HCT116 (cell line): ENCODE results near the gene NTSR2. TPM values are rescaled to one million over a fixed set of nuclear protein-coding genes. Genes with fewer than 3 reads are reported as not detected.

Source experiments
- ATAC-seq: fragments of 200-7000 bp; cut with Tn5 transposase; 2 replicates; pipeline ENCODE4 v1.9.1; 2020; ENCODE audit warnings: mild to moderate bottlenecking, moderate library complexity
- BruUV-seq: library from RNA; stranded (reverse); fragments of 400-500 nt; replicated peaks from 2 replicates; lab custom pipeline; 2021; lab: Mats Ljungman, UMichigan
- CTCF ChIA-PET: fragments of 300-600 bp; sonication (Branson Sonifier 250); formaldehyde crosslinking; loops from one replicate; lab custom pipeline; 2021; ENCODE audit warnings: antibody characterized with exemption; lab: Charles Lee
- POLR2A ChIA-PET: fragments of 300-600, 350-600 bp; sonication (Branson Sonifier 250); formaldehyde crosslinking; loops from one replicate; lab custom pipeline; 2021; ENCODE audit warnings: antibody characterized with exemption; lab: Charles Lee
- RAD21 ChIA-PET, 2 experiments: fragments of 300-600 bp; sonication (Branson Sonifier 250); formaldehyde crosslinking; loops; one replicate each; lab custom pipeline; 2023; ENCODE audit warnings: low total read pairs in 2 of 2; ENCODE audit not compliant: uncharacterized antibody in 2 of 2, unreplicated experiment in 2 of 2, low non-redundant PET in 1 of 2; lab: Charles Lee
- DNase-seq: peaks from one replicate; pipeline ENCODE4 v3.0.0-alpha.2; 2010; ENCODE audit warnings: low read depth, low spot score
- H2AFZ ChIP-seq: fragments of 200-600 bp; shearing (Covaris generic), sonication (generic); 2 replicates; pipeline ENCODE4 v1.6.1; 2017; ENCODE audit warnings: low read depth, mixed run types, mixed read lengths, antibody characterized with exemption, low read length; ENCODE audit not compliant: poor library complexity, severe bottlenecking
- H3K27ac ChIP-seq: 2 replicates; pipeline ENCODE4 v1.5.1; 2012; ENCODE audit warnings: low read depth, low read length
- H3K27me3 ChIP-seq: fragments of 200-600 bp; sonication (generic); 2 replicates; pipeline ENCODE4 v1.6.1; 2016; ENCODE audit warnings: mixed run types, low read length, mixed read lengths; ENCODE audit not compliant: insufficient read depth
- H3K36me3 ChIP-seq, 2 experiments: fragments of 200-500 bp in 1 of 2; fragments of 200-600 bp in 1 of 2; sonication (Bioruptor generic) in 1 of 2; sonication (generic) in 1 of 2; 2 replicates each; pipeline versions ENCODE4 v1.5.1 to v1.6.1; 2014 to 2016; ENCODE audit warnings: low read length in 2 of 2, inconsistent platforms in 1 of 2, mixed read lengths in 1 of 2, mixed run types in 1 of 2; ENCODE audit not compliant: insufficient read depth in 2 of 2, control insufficient read depth in 1 of 2
- H3K4me1 ChIP-seq, 2 experiments: fragments of 200-600 bp in 1 of 2; sonication (generic) in 1 of 2; 2 replicates each; pipeline versions ENCODE4 v1.5.1 to v1.6.1; 2012 to 2017; ENCODE audit warnings: low read length in 2 of 2, inconsistent platforms in 1 of 2, mild to moderate bottlenecking in 1 of 2, mixed read lengths in 1 of 2, mixed run types in 1 of 2, moderate library complexity in 1 of 2; ENCODE audit not compliant: insufficient read depth in 2 of 2, control insufficient read depth in 1 of 2
- H3K4me2 ChIP-seq: fragments of 200-600 bp; sonication (generic); 2 replicates; pipeline ENCODE4 v1.6.1; 2017; ENCODE audit warnings: mixed run types, low read length, mixed read lengths
- H3K4me3 ChIP-seq, 2 experiments: fragments of 200-600 bp in 1 of 2; sonication (generic) in 1 of 2; replicated peaks in 1 of 2; 2 replicates each; pipeline ENCODE4 v1.5.1; 2011 to 2016; ENCODE audit warnings: low read length in 2 of 2, control low read depth in 1 of 2, low read depth in 1 of 2, mild to moderate bottlenecking in 1 of 2, mixed read lengths in 1 of 2, mixed run types in 1 of 2
- H3K79me2 ChIP-seq: fragments of 200-600 bp; sonication (generic); 2 replicates; pipeline ENCODE4 v1.6.1; 2017; ENCODE audit warnings: mild to moderate bottlenecking, mixed run types, low read length, moderate library complexity, mixed read lengths; ENCODE audit not compliant: insufficient read depth
- H3K9ac ChIP-seq: fragments of 200-600 bp; sonication (generic); 2 replicates; pipeline ENCODE4 v1.6.1; 2016; ENCODE audit warnings: low read length, mixed read lengths
- H3K9me2 ChIP-seq: fragments of 200-600 bp; sonication (generic), shearing (Covaris generic); 2 replicates; pipeline ENCODE4 v1.6.1; 2017; ENCODE audit warnings: mixed run types, mild to moderate bottlenecking, moderate library complexity; ENCODE audit not compliant: insufficient read depth
- H3K9me3 ChIP-seq, 2 experiments: fragments of 200-500 bp in 1 of 2; fragments of 200-600 bp in 1 of 2; sonication (Bioruptor generic) in 1 of 2; sonication (generic) in 1 of 2; 2 replicates each; pipeline ENCODE4 v1.6.1; 2014 to 2017; ENCODE audit warnings: low read length in 2 of 2, mixed read lengths in 2 of 2, inconsistent platforms in 1 of 2, low read depth in 1 of 2, mild to moderate bottlenecking in 1 of 2, mixed run types in 1 of 2, moderate library complexity in 1 of 2; ENCODE audit not compliant: control insufficient read depth in 1 of 2, insufficient read depth in 1 of 2
- H4K20me1 ChIP-seq: fragments of 200-600 bp; sonication (generic), shearing (Covaris generic); 2 replicates; pipeline ENCODE4 v1.6.1; 2017; ENCODE audit warnings: mixed run types, mild to moderate bottlenecking, moderate library complexity; ENCODE audit not compliant: insufficient read depth
- CBX3 ChIP-seq: IDR thresholded peaks from 2 replicates; pipeline ENCODE4 v1.6.1; 2012; ENCODE audit warnings: low read depth
- CEBPB ChIP-seq: IDR thresholded peaks from 2 replicates; pipeline ENCODE4 v1.6.1; 2012; ENCODE audit warnings: low read depth
- ELF1 ChIP-seq: IDR thresholded peaks from 2 replicates; pipeline ENCODE4 v1.6.1; 2012; ENCODE audit warnings: low read depth, borderline replicate concordance
- EZH2 ChIP-seq: fragments of 200-600 bp; sonication (generic); IDR thresholded peaks from 2 replicates; pipeline ENCODE4 v1.6.1; 2017; ENCODE audit warnings: antibody characterized with exemption, mixed run types
- EZH2phosphoT487 ChIP-seq: fragments of 200-600 bp; IDR thresholded peaks from 2 replicates; pipeline ENCODE4 v1.6.1; 2018; ENCODE audit warnings: antibody characterized with exemption, borderline replicate concordance
- JUND ChIP-seq: IDR thresholded peaks from 2 replicates; pipeline ENCODE4 v1.6.1; 2012
- POLR2AphosphoS5 ChIP-seq: IDR thresholded peaks from 2 replicates; pipeline ENCODE4 v1.6.1; 2011; ENCODE audit warnings: mild to moderate bottlenecking, low read depth, low read length, moderate library complexity
- RAD21 ChIP-seq: IDR thresholded peaks from 2 replicates; pipeline ENCODE4 v1.6.1; 2012; ENCODE audit warnings: low read depth, mild to moderate bottlenecking
- SIN3A ChIP-seq: IDR thresholded peaks from 2 replicates; pipeline ENCODE4 v1.6.1; 2012; ENCODE audit warnings: low read depth
- YY1 ChIP-seq: IDR thresholded peaks from 2 replicates; pipeline ENCODE4 v1.6.1; 2011; ENCODE audit warnings: low read length, low read depth, moderate library complexity, mild to moderate bottlenecking; ENCODE audit not compliant: insufficient replicate concordance; ENCODE audit errors: extremely low read depth
- ZFX ChIP-seq: fragments of 450-650 bp; IDR thresholded peaks from 2 replicates; pipeline ENCODE4 v1.6.1; 2017
- intact Hi-C: fragments of 100-400 bp; cut with micrococcal nuclease; formaldehyde crosslinking; loops from 2 replicates; pipeline ENCODE4 v1.10.0; 2022
- total RNA-seq: library from RNA; stranded (reverse); gene quantifications from one replicate; pipeline ENCODE4 v1.2.1, GENCODE V29; 2021; ENCODE audit not compliant: unreplicated experiment
- TF ChIP-seq, protein P1 (sequence below): IDR thresholded peaks from 2 replicates; pipeline ENCODE4 v1.6.1; 2011; ENCODE audit warnings: mild to moderate bottlenecking, low read length, moderate library complexity; ENCODE audit not compliant: insufficient replicate concordance; ENCODE audit errors: extremely low read depth
- TF ChIP-seq, protein P2 (sequence below), 3 experiments: fragments of 200-600 bp in 1 of 3; sonication (generic) in 1 of 3; IDR thresholded peaks in 2 of 3; conservative IDR thresholded peaks in 1 of 3; 2 replicates each; pipeline ENCODE4 v1.5.1; 2012 to 2017; ENCODE audit warnings: low read depth in 2 of 3, low read length in 2 of 3, antibody characterized with exemption in 1 of 3, borderline replicate concordance in 1 of 3, control low read depth in 1 of 3, mild to moderate bottlenecking in 1 of 3, mixed read lengths in 1 of 3, mixed run types in 1 of 3, moderate library complexity in 1 of 3; ENCODE audit not compliant: insufficient read depth in 1 of 3

Gene NTSR2
- total RNA-seq, 1 experiment from 2014 or later = not detected

DNA sequence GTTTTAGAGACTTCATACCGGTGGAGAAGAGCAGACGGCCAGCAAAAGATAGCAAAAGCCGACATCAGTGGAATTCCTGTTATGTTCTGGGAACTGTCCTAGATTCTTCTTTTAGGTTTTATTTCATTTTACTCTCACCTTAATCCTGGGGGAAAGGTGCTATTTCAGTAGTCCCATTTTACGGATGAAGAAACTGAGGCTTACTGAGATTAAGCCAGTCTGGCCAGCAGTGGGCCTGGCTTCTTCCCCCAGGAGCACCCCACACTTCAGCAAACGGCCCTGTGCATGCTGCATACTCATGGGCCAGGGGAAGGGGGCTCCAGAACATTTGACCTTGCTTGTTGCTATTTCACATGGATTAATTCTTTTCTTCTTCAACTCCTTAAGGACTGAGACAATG is 56.7 kb downstream of the NTSR2 start:
- Histone ChIP-seq H3K4me1 (peaks cover 0 to 5% of the 10 kb centered on the region in 2 experiments; a peak in 2 of 4 replicates), H3K9me3 (no peaks in the 10 kb centered on the region), H2AFZ (no peak overlapping the region), H4K20me1 (no peaks in the 10 kb centered on the region), H3K9me2 (no peaks in the 10 kb centered on the region), H3K36me3 (no peaks in the 10 kb centered on the region), H3K4me3 (no peak overlapping the region), H3K27me3 (no peaks in the 10 kb centered on the region), H3K27ac (no peak overlapping the region), H3K9ac (no peak overlapping the region), H3K79me2 (no peaks in the 10 kb centered on the region), H3K4me2 (no peak overlapping the region)
- ChIA-PET CTCF (no interaction called here), POLR2A (no interaction called here), RAD21 (no interaction called here)
- DNase-seq (no peak), ATAC-seq (no peak)
- BruUV-seq = no TSS peak
- intact Hi-C loops = no loop called here
- TF ChIP-seq RAD21 (no peak), ELF1 (no peak), EZH2phosphoT487 (no peak), CEBPB (no peak), EZH2 (no peak)
- TF ChIP-seq, protein P1, sequence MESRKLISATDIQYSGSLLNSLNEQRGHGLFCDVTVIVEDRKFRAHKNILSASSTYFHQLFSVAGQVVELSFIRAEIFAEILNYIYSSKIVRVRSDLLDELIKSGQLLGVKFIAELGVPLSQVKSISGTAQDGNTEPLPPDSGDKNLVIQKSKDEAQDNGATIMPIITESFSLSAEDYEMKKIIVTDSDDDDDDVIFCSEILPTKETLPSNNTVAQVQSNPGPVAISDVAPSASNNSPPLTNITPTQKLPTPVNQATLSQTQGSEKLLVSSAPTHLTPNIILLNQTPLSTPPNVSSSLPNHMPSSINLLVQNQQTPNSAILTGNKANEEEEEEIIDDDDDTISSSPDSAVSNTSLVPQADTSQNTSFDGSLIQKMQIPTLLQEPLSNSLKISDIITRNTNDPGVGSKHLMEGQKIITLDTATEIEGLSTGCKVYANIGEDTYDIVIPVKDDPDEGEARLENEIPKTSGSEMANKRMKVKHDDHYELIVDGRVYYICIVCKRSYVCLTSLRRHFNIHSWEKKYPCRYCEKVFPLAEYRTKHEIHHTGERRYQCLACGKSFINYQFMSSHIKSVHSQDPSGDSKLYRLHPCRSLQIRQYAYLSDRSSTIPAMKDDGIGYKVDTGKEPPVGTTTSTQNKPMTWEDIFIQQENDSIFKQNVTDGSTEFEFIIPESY = no peak

DNA sequence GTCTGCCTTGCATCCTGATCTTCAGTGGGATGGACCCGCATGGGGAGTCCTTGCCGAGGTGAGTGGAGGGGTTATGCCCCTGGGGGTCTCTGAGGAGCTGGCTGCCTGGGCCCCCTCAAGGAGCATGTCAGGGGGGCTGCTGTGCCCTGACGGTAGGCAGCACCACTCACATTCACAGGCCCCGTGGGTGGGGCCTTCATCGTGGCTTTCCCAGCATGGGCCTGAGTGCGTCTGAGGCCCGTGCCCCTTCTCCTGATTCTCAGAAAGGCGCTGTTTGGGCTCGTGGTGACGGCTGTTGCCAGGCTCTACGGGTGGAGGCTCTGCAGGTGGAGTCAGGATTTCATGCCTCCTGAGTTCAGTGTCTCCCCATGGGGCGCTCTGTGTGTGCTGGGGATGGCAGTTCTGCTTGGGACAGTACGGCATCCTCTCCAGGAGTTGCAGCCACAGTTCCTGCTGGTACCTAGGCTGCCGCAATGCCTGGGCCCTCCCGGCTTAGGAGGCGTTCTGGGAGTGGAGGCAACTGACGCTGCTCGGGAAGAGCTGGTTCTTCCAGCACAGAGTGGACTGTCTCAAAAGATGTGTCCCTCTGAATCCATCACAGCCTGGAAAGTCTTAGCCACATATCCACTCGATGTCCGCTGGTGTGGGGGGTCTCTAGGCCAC is 57.3 kb downstream of the NTSR2 start:
- H3K27me3 ChIP-seq = no peaks in the 10 kb centered on the region
- CTCF ChIA-PET = no interaction called here
- no peaks in the 10 kb centered on the region for H3K79me2 ChIP-seq
- POLR2A ChIA-PET = no interaction called here
- no peaks in the 10 kb centered on the region for H3K9me3 ChIP-seq
- H3K9me2 ChIP-seq = no peaks in the 10 kb centered on the region
- H2AFZ ChIP-seq = no peak overlapping the region
- ATAC-seq (no peak), DNase-seq (no peak)
- peaks cover 0 to 5% of the 10 kb centered on the region in 2 experiments; a peak in 2 of 4 replicates for H3K4me1 ChIP-seq
- no peak overlapping the region for H3K27ac ChIP-seq
- no peaks in the 10 kb centered on the region for H3K36me3 ChIP-seq
- no TSS peak for BruUV-seq
- H3K4me3 ChIP-seq = no peak overlapping the region
- RAD21 ChIA-PET = no interaction called here
- intact Hi-C loops = no loop called here
- TF ChIP-seq, protein P2, sequence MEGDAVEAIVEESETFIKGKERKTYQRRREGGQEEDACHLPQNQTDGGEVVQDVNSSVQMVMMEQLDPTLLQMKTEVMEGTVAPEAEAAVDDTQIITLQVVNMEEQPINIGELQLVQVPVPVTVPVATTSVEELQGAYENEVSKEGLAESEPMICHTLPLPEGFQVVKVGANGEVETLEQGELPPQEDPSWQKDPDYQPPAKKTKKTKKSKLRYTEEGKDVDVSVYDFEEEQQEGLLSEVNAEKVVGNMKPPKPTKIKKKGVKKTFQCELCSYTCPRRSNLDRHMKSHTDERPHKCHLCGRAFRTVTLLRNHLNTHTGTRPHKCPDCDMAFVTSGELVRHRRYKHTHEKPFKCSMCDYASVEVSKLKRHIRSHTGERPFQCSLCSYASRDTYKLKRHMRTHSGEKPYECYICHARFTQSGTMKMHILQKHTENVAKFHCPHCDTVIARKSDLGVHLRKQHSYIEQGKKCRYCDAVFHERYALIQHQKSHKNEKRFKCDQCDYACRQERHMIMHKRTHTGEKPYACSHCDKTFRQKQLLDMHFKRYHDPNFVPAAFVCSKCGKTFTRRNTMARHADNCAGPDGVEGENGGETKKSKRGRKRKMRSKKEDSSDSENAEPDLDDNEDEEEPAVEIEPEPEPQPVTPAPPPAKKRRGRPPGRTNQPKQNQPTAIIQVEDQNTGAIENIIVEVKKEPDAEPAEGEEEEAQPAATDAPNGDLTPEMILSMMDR (IDR thresholded peaks at IDR 0.05 in 2 of 3, conservative IDR thresholded peaks at IDR 0.05 in 1 of 3; ENCODE audit: borderline replicate concordance in 1 of 3, insufficient read depth in 1 of 3, low read depth in 2 of 3, low read length in 2 of 3) = no peak
- TF ChIP-seq POLR2AphosphoS5 (no peak), ZFX (no peak), YY1 (no peak), JUND (no peak), SIN3A (no peak), ELF1 (no peak), EZH2 (no peak), RAD21 (no peak), CBX3 (no peak)
- TF ChIP-seq, protein P1 = no peak
- no peaks in the 10 kb centered on the region for H4K20me1 ChIP-seq
- H3K9ac ChIP-seq = no peak overlapping the region
- no peak overlapping the region for H3K4me2 ChIP-seq
